ENCODE results near the gene OR8H3. TPM values are rescaled to one million over a fixed set of nuclear protein-coding genes. Genes with fewer than 3 reads are reported as not detected.
"Not testable (repeated sequence)": the region's sequence is repeated elsewhere in the genome, so short reads cannot be mapped to it uniquely, and the experiment has no call there.

OR8H3 gene
- not detected in 2 replicates for total RNA-seq (2014; rRNA removed; shearing (Covaris generic))

DNA sequence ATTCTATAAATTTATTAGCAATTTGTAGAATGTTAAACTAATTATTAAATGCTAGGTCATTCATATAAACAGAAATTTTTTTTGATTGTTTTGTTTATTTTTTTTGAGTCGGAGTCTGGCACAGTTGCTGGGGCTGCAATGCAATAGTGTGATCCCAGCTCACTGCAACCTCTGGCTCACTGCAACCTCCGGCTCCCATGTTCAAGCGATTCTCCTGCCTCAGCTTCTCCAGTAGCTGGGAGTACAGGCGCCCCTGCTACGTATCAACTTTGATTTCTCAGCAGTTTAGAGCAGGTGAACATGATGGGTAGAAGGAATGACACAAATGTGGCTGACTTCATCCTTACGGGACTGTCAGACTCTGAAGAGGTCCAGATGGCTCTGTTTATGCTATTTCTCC is at the start of gene OR8H3:
Gene OR8H3, plus strand, starts transcription at position 301 of the 400 bp plus-strand sequence. Its CDS starts 0 bp downstream, at position 301.
- Histone ChIP-seq H3K27me3 (ENCODE audit: control insufficient read depth, insufficient read depth, low read length) (no peaks in the 10 kb centered on the region), H3K36me3 (replicated peaks; ENCODE audit: control insufficient read depth, insufficient read depth, low read length) (no peaks in the 10 kb centered on the region), H3K4me3 (ENCODE audit: insufficient read depth, low read depth, low read length) (no peak within 1 kb of the TSS)
- no peak for DNase-seq

GRCh38 chr11:56089697-56090096 is 32.5 kb upstream of the OR8H3 start:
- Histone ChIP-seq H3K27me3 (ENCODE audit: control insufficient read depth, insufficient read depth, low read length) (no peaks in the 10 kb centered on the region), H3K36me3 (replicated peaks; ENCODE audit: control insufficient read depth, insufficient read depth, low read length) (no peaks in the 10 kb centered on the region), H3K4me3 (ENCODE audit: insufficient read depth, low read depth, low read length) (no peak overlapping the region)
- DNase-seq: no peak

- H3K4me3 ChIP-seq (ENCODE audit: insufficient read depth, low read depth, low read length): no peak within 1 kb of the TSS
- H3K36me3 ChIP-seq (replicated peaks; ENCODE audit: control insufficient read depth, insufficient read depth, low read length): no peaks in the 10 kb centered on the region
- no peaks in the 10 kb centered on the region for H3K27me3 ChIP-seq (ENCODE audit: control insufficient read depth, insufficient read depth, low read length)
- no peak for DNase-seq
Observed at GRCh38 chr11:56093008-56093407, 29.2 kb upstream of the OR8H3 start, which contains the start of gene OR8I2. Gene OR8I2 (plus strand): TSS chr11:56093308. CDS start chr11:56093308, 0 bp downstream.

- DNase-seq: no peak
- H3K27me3 ChIP-seq (ENCODE audit: control insufficient read depth, insufficient read depth, low read length): no peaks in the 10 kb centered on the region
Observed at GRCh38 chr11:56103210-56103737, 18.9 kb upstream of the OR8H3 start, which contains the start of gene OR8H2. Gene OR8H2 (plus strand): TSS chr11:56103687. CDS start chr11:56105043, 1,356 bp downstream.

DNA sequence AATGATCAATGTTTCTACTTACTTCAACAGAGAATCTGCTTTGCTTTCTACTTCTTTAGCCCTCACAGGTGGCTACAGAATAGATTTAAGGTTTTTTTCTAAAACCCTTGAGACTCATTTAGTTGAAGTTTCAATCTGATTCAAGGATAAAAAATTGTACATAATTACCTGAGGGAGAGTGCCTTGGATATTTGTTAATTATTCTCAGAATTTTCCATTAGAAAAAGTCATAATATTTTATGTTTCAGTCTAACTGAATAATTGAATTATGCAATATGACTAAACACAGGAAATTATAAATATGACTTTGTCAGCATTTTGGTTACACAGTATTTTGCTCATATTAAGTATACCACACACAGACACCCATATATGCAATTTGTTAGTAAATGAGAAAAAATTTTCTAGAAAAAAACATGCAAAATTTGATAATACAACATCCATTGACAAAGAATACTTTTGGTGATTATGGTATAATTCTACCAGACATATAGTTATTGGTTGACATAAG is 18.0 kb downstream of the OR8H3 start, which contains the start of gene OR8J3:
Gene OR8J3, minus strand, starts transcription at position 51 of the 511 bp plus-strand sequence. CDS start 2,483 bp downstream, outside the sequence.
- Histone ChIP-seq H3K27me3 (ENCODE audit: control insufficient read depth, insufficient read depth, low read length) (no peaks in the 10 kb centered on the region), H3K36me3 (replicated peaks; ENCODE audit: control insufficient read depth, insufficient read depth, low read length) (no peaks in the 10 kb centered on the region), H3K4me3 (ENCODE audit: insufficient read depth, low read depth, low read length) (no peak within 1 kb of the TSS)
- no peak for DNase-seq

More at GRCh38 chr11:56103210-56103737, 18.9 kb upstream of the OR8H3 start, which contains the start of gene OR8H2:
- H3K4me3 ChIP-seq (ENCODE audit: insufficient read depth, low read depth, low read length): no peak within 1 kb of the TSS
- H3K36me3 ChIP-seq (replicated peaks; ENCODE audit: control insufficient read depth, insufficient read depth, low read length): no peaks in the 10 kb centered on the region

GRCh38 chr11:56143681-56144080 is 21.5 kb downstream of the OR8H3 start:
- H3K36me3 ChIP-seq (replicated peaks; ENCODE audit: control insufficient read depth, insufficient read depth, low read length); H3K4me3 ChIP-seq (ENCODE audit: insufficient read depth, low read depth, low read length); H3K27me3 ChIP-seq (ENCODE audit: control insufficient read depth, insufficient read depth, low read length); DNase-seq: not testable (repeated sequence)

GRCh38 chr11:56151376-56151775 is 29.2 kb downstream of the OR8H3 start:
- Histone ChIP-seq H3K4me3 (ENCODE audit: insufficient read depth, low read depth, low read length) (no peak overlapping the region), H3K27me3 (ENCODE audit: control insufficient read depth, insufficient read depth, low read length) (no peaks in the 10 kb centered on the region), H3K36me3 (replicated peaks; ENCODE audit: control insufficient read depth, insufficient read depth, low read length) (no peaks in the 10 kb centered on the region)
- DNase-seq: no peak

- DNase-seq: no peak
- Histone ChIP-seq H3K27me3 (ENCODE audit: control insufficient read depth, insufficient read depth, low read length) (no peaks in the 10 kb centered on the region), H3K4me3 (ENCODE audit: insufficient read depth, low read depth, low read length) (no peak overlapping the region)
Observed at GRCh38 chr11:56152333-56152732, 30.2 kb downstream of the OR8H3 start.

DNA sequence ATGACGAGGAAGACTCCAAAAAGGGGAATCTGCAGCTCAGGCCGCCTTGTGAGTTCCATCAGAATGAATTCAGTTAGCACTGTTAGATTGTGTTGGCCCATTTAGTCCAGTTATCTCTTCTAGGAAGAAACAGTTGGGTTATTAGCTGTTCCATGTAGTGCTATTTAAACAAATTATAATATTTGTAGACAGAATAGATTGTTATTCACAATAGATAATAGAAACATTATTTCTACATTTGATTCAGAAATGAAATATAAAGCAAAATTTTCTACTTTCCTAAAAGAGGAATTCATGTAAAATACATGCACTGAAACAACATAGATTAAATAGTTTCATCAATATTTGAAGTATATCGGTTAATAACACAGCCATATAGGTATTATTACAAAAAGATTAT is 38.0 kb downstream of the OR8H3 start, which contains the start of gene OR8K5:
Gene OR8K5, minus strand, starts transcription at position 101 of the 400 bp plus-strand sequence. Its CDS starts 0 bp downstream, at position 101.
- H3K36me3 ChIP-seq (replicated peaks; ENCODE audit: control insufficient read depth, insufficient read depth, low read length): no peaks in the 10 kb centered on the region
- DNase-seq: no peak
- no peaks in the 10 kb centered on the region for H3K27me3 ChIP-seq (ENCODE audit: control insufficient read depth, insufficient read depth, low read length)
- H3K4me3 ChIP-seq (ENCODE audit: insufficient read depth, low read depth, low read length): no peak within 1 kb of the TSS

More at GRCh38 chr11:56152333-56152732, 30.2 kb downstream of the OR8H3 start:
- no peaks in the 10 kb centered on the region for H3K36me3 ChIP-seq (replicated peaks; ENCODE audit: control insufficient read depth, insufficient read depth, low read length)

GRCh38 chr11:56163804-56164203 is 41.6 kb downstream of the OR8H3 start:
- Histone ChIP-seq H3K4me3 (ENCODE audit: insufficient read depth, low read depth, low read length) (no peak overlapping the region), H3K27me3 (ENCODE audit: control insufficient read depth, insufficient read depth, low read length) (no peaks in the 10 kb centered on the region), H3K36me3 (replicated peaks; ENCODE audit: control insufficient read depth, insufficient read depth, low read length) (no peaks in the 10 kb centered on the region)
- DNase-seq: no peak

DNA sequence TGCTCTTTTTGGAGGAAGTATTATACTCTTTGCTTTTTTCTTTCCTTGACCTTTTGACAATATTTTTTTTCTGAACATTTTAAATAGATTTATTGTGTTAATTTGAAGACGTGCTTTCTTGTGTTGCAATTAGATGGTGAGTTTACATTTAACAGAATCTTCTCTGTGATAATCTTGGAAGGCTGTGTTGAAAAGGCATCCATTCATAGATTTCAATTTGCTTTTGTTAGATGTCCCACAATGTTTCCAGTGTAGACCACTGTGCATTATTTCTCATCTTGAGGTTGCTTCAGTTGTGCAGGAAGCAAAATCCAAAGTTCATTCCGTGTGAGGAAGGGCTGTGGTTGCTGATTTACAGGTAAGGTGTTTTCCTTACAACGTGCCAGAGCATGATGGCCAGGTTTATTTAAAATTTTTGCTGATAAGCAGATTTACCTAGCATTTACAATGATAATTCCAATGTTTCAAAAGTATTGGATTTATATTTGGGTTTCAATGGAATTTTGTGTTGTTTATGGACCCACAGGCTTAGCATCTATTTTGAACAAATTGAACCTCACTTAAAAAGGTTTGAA is 50.2 kb downstream of the OR8H3 start:
- Histone ChIP-seq H3K27me3 (ENCODE audit: control insufficient read depth, insufficient read depth, low read length) (no peaks in the 10 kb centered on the region), H3K36me3 (replicated peaks; ENCODE audit: control insufficient read depth, insufficient read depth, low read length) (no peaks in the 10 kb centered on the region), H3K4me3 (ENCODE audit: insufficient read depth, low read depth, low read length) (no peak overlapping the region)
- DNase-seq: no peak

Other genes with a start within 250 kb of the OR8H3 start
- not detected in 2 replicates for gene TRIM51, start 239.1 kb upstream of the OR8H3 start, total RNA-seq (2014; rRNA removed; shearing (Covaris generic))
- not detected in 2 replicates for gene OR5W2, start 207.8 kb upstream of the OR8H3 start, total RNA-seq (2014; rRNA removed; shearing (Covaris generic))
- gene OR5I1, start 186.0 kb upstream of the OR8H3 start, total RNA-seq (2014; rRNA removed; shearing (Covaris generic)): not detected in 2 replicates
- gene OR10AG1, start 152.4 kb upstream of the OR8H3 start, total RNA-seq (2014; rRNA removed; shearing (Covaris generic)): not detected in 2 replicates
- gene OR5F1, start 127.7 kb upstream of the OR8H3 start, total RNA-seq (2014; rRNA removed; shearing (Covaris generic)): not detected in 2 replicates
- not detected in 2 replicates for gene OR5AS1, start 94.7 kb upstream of the OR8H3 start, total RNA-seq (2014; rRNA removed; shearing (Covaris generic))
- gene OR8I2, start 29.1 kb upstream of the OR8H3 start, total RNA-seq (2014; rRNA removed; shearing (Covaris generic)): not detected in 2 replicates
- gene OR8H2, start 18.7 kb upstream of the OR8H3 start, total RNA-seq (2014; rRNA removed; shearing (Covaris generic)): not detected in 2 replicates
- not detected in 2 replicates for gene OR8J3, start 17.8 kb downstream of the OR8H3 start, total RNA-seq (2014; rRNA removed; shearing (Covaris generic))
- not detected in 2 replicates for gene OR8K5, start 37.9 kb downstream of the OR8H3 start, total RNA-seq (2014; rRNA removed; shearing (Covaris generic))
- gene OR5J2, start 54.2 kb downstream of the OR8H3 start, total RNA-seq (2014; rRNA removed; shearing (Covaris generic)): not detected in 2 replicates
- not detected in 2 replicates for gene OR5T2, start 111.9 kb downstream of the OR8H3 start, total RNA-seq (2014; rRNA removed; shearing (Covaris generic))
- gene OR5T3, start 129.9 kb downstream of the OR8H3 start, total RNA-seq (2014; rRNA removed; shearing (Covaris generic)): not detected in 2 replicates
- not detected in 2 replicates for gene OR5T1, start 151.8 kb downstream of the OR8H3 start, total RNA-seq (2014; rRNA removed; shearing (Covaris generic))
- not detected in 2 replicates for gene OR8H1, start 169.9 kb downstream of the OR8H3 start, total RNA-seq (2014; rRNA removed; shearing (Covaris generic))
- gene OR8K3, start 192.8 kb downstream of the OR8H3 start, total RNA-seq (2014; rRNA removed; shearing (Covaris generic)): not detected in 2 replicates
- not detected in 2 replicates for gene OR8K1, start 223.7 kb downstream of the OR8H3 start, total RNA-seq (2014; rRNA removed; shearing (Covaris generic))
- not detected in 2 replicates for gene OR8J1, start 231.9 kb downstream of the OR8H3 start, total RNA-seq (2014; rRNA removed; shearing (Covaris generic))

Measured in H7 (cell line).